Body of pancreas (tissue), 4 donors: ENCODE data around the gene PRRC2C. TPM values are rescaled to one million over a fixed set of nuclear protein-coding genes. Genes with fewer than 3 reads are reported as not detected.

Source experiments
- ATAC-seq: fragments of 150-250 bp; one replicate; pipeline ENCODE4 v1.9.1; 2016
- DNase-seq, 4 donors: peaks; one replicate each; pipeline ENCODE4 v3.0.0-alpha.2; 2019
- H3K27ac ChIP-seq, 4 donors: fragments of 200-600 bp; sonication (generic); 1 replicate in 3 of 4; 2 replicates in 1 of 4; pipeline versions ENCODE4 v1.5.1 to v1.6.1; 2016 to 2019; ENCODE audit warnings: mild to moderate bottlenecking in 1 of 4, mixed read lengths in 1 of 4, moderate library complexity in 1 of 4
- H3K27me3 ChIP-seq, 2 donors: fragments of 200-600 bp; sonication (generic); one replicate each; pipeline ENCODE4 v1.6.0; 2016; ENCODE audit warnings: mild to moderate bottlenecking in 1 of 2
- H3K36me3 ChIP-seq, 2 donors: fragments of 200-600 bp; sonication (generic); replicated peaks in 1 of 2; 2 replicates each; pipeline ENCODE4 v1.5.1; 2016; ENCODE audit warnings: low read depth in 2 of 2; ENCODE audit not compliant: insufficient read depth in 1 of 2
- H3K4me1 ChIP-seq: fragments of 200-600 bp; sonication (generic); one replicate; pipeline ENCODE4 v1.6.0; 2016
- H3K4me3 ChIP-seq, 2 donors: fragments of 200-600 bp; sonication (generic); 1 replicate in 1 of 2; 2 replicates in 1 of 2; pipeline ENCODE4 v1.5.1; 2016 to 2019
- H3K9me3 ChIP-seq, 3 donors: fragments of 200-600 bp; sonication (generic); 1 replicate in 2 of 3; 2 replicates in 1 of 3; pipeline ENCODE4 v1.5.1; 2016
- CTCF ChIP-seq, 7 experiments: fragments of 450-650 bp in 4 of 7; fragments of 200-600 bp in 3 of 7; sonication (generic) in 3 of 7; IDR thresholded peaks; one replicate each; pipeline ENCODE4 v1.5.1; 2016 to 2019; ENCODE audit warnings: antibody characterized with exemption in 7 of 7
- POLR2A ChIP-seq, 3 donors: fragments of 450-650 bp; IDR thresholded peaks; one replicate each; pipeline ENCODE4 v1.6.1; 2016; ENCODE audit warnings: antibody characterized with exemption in 3 of 3, mild to moderate bottlenecking in 2 of 3
- WGBS, 2 donors: methylation state at CpG; one replicate each; pipeline ENCODE4 v1.1.5; 2017; 5-methylcytosine and 5-hydroxymethylcytosine counted together
- intact Hi-C: fragments of 100-400 bp; cut with DNase I; formaldehyde crosslinking; loops from one replicate; pipeline ENCODE4 v1.15.1; 2023
- total RNA-seq, 2 donors: library from RNA; depleted of rRNA; stranded (reverse); fragments of >200 nt; gene quantifications; one replicate each; pipeline ENCODE4 v1.1.0, GENCODE V29; 2016

Gene PRRC2C
- total RNA-seq, 2 donors from 2014 or later: 40.2 to 53.1 TPM

DNA sequence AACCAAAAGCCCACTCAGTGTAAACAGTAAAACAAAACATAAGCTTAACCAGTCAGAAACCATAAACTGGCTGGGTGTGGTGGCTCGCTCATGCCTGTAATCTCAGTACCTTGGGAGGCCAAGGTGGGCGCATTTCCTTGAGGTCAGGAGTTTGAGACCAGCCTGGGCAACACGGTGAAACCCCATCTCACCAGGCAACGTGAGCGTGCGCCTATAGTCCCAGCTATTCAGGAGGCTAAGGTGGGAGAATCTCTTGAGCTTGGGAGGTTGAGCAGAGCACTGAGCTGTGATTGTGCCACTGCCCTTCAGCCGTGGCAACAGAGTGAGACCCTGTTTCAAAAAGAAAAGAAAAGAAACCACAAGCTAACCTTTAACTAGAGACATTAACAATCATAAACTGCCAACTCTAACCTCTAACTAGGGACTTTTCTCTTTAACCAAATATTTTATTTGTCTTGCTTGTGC, 13.1 kb upstream of the PRRC2C start:
- H3K4me3 ChIP-seq: no peak overlapping the region
- no peaks in the 10 kb centered on the region for H3K9me3 ChIP-seq
- no peaks in the 10 kb centered on the region for H3K4me1 ChIP-seq
- ATAC-seq (no peak), DNase-seq (no peak)
- 82 to 87% methylated on average over 7 of the region's 7 CpGs for WGBS, 2 donors
- no peaks in the 10 kb centered on the region for H3K27me3 ChIP-seq
- no peak for TF ChIP-seq POLR2A (IDR thresholded peaks at IDR 0.05)
- no peak for TF ChIP-seq CTCF (IDR thresholded peaks at IDR 0.05)
- H3K27ac ChIP-seq: no peak overlapping the region
- no peaks in the 10 kb centered on the region for H3K36me3 ChIP-seq
- intact Hi-C loops: no loop called here

- intact Hi-C loops: no loop called here
- H3K4me1 ChIP-seq: no peaks in the 10 kb centered on the region
- no peaks in the 10 kb centered on the region for H3K36me3 ChIP-seq
- no peak for ATAC-seq
- H3K27ac ChIP-seq: no peak overlapping the region
- TF ChIP-seq POLR2A (IDR thresholded peaks at IDR 0.05): no peak
- no peak for TF ChIP-seq CTCF (IDR thresholded peaks at IDR 0.05)
- H3K4me3 ChIP-seq: no peak overlapping the region
- WGBS, 2 donors: 63 to 73% methylated on average over 1 of the region's 1 CpG
- no peak for DNase-seq
- no peaks in the 10 kb centered on the region for H3K9me3 ChIP-seq
- no peaks in the 10 kb centered on the region for H3K27me3 ChIP-seq
These were observed 8.5 kb upstream of the PRRC2C start for GRCh38 chr1:171476829-171477228.

DNA sequence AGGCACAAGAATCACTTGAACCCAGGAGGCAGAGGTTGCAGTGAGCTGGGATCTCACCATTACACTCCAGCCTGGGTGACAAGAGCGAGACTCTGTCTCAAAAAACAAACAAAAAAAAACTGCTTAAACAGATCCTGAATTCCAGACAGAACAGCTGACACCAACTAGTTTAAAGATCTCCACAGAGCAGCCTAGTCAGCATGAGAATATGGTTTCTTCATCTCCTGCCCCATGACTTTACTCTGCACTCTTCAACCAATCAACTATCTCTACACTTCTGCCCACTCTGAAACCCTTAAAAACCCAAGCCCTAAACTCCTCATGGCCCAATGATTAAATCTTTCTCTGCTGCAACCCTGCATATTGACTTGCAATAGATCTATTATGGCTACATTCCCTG, 7.5 kb upstream of the PRRC2C start:
- no peaks in the 10 kb centered on the region for H3K36me3 ChIP-seq
- no peak for TF ChIP-seq POLR2A (IDR thresholded peaks at IDR 0.05)
- TF ChIP-seq CTCF (IDR thresholded peaks at IDR 0.05): no peak
- H3K27me3 ChIP-seq: no peaks in the 10 kb centered on the region
- no peak for ATAC-seq
- H3K9me3 ChIP-seq: no peaks in the 10 kb centered on the region
- intact Hi-C loops: no loop called here
- WGBS, 2 donors: 87 to 91% methylated on average over 1 of the region's 1 CpG
- no peak overlapping the region for H3K27ac ChIP-seq
- DNase-seq: no peak
- no peaks in the 10 kb centered on the region for H3K4me1 ChIP-seq
- H3K4me3 ChIP-seq: no peak overlapping the region

GRCh38 chr1:171480035-171480434, 5.3 kb upstream of the PRRC2C start:
- ATAC-seq (no peak), DNase-seq (no peak)
- TF ChIP-seq POLR2A (IDR thresholded peaks at IDR 0.05) (no peak), CTCF (IDR thresholded peaks at IDR 0.05) (no peak)
- Histone ChIP-seq H3K9me3 (no peaks in the 10 kb centered on the region), H3K27ac (no peak overlapping the region), H3K27me3 (no peaks in the 10 kb centered on the region), H3K4me1 (peaks cover 3% of the 10 kb centered on the region), H3K4me3 (no peak overlapping the region), H3K36me3 (no peaks in the 10 kb centered on the region)
- intact Hi-C loops: no loop called here
- WGBS, 2 donors: 57 to 76% methylated on average over 2 of the region's 2 CpGs

DNA sequence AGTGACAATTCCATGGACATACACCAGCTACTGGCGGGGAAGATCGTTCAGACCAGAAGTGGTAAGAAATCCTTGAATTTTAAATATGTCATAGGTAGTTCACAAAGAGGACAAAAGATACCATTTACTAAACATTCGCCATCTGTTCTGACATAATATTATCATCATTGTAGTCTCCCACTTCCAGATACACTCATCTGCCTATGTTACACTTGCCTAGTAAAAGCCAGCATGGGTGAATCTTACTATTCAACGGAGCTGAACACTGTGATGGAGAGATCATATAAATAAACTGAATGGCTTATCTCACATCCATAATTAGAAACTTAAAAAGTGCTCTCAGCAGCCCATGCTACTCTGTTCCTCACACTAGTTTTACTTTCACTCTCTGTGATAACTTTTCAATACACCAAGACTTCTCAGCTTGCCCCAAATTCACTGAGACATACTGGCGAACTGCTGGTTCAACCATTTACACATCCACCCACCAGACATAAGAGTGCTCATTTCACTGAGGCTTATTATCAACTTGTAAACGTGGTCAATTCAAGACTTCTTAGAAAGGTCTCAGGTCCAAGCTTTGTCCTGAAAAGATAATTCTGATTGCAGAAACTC, 463 bp upstream of the PRRC2C start:
- Histone ChIP-seq H3K27ac (peak overlapping the region; percentile 97 to 100 (median 98)), H3K27me3 (no peaks in the 10 kb centered on the region), H3K4me3 (peak overlapping the region; percentile 13 to 98), H3K36me3 (no peaks in the 10 kb centered on the region), H3K9me3 (no peaks in the 10 kb centered on the region), H3K4me1 (peaks cover 38% of the 10 kb centered on the region)
- ATAC-seq (peak; percentile 50), DNase-seq (no peak)
- 28 to 29% methylated on average over 6 of the region's 6 CpGs for WGBS, 2 donors
- intact Hi-C loops: no loop called here
- TF ChIP-seq POLR2A (IDR thresholded peaks at IDR 0.05) (no peak), CTCF (IDR thresholded peaks at IDR 0.05) (no peak)
